Ovary (tissue), 9 donors: ENCODE measurements around the gene IL17B. TPM values are rescaled to one million over a fixed set of nuclear protein-coding genes. Genes with fewer than 3 reads are reported as not detected.

Experiments used
- DNase-seq, 5 donors: peaks; one replicate each; pipeline ENCODE4 v3.0.0-alpha.2; 2019 to 2020
- H3K27ac ChIP-seq, 2 donors: fragments of 200-600 bp; one replicate each; pipeline versions ENCODE4 v1.5.1 to v1.8.0; 2019 to 2022
- H3K27me3 ChIP-seq: fragments of 200-600 bp; one replicate; pipeline ENCODE4 v1.8.0; 2022
- H3K36me3 ChIP-seq: fragments of 200-600 bp; sonication (generic); one replicate; pipeline ENCODE4 v1.5.1; 2019
- H3K4me1 ChIP-seq: one replicate; pipeline ENCODE4 v1.8.1; 2013; ENCODE audit warnings: mild to moderate bottlenecking, moderate library complexity; ENCODE audit not compliant: insufficient read depth
- H3K4me3 ChIP-seq: fragments of 200-600 bp; sonication (generic); one replicate; pipeline ENCODE4 v1.5.1; 2017
- H3K9me3 ChIP-seq, 2 donors: fragments of 200-600 bp in 1 of 2; sonication (generic) in 1 of 2; one replicate each; pipeline versions ENCODE4 v1.5.1 to v1.8.1; 2013 to 2019; ENCODE audit warnings: mild to moderate bottlenecking in 1 of 2, moderate library complexity in 1 of 2
- EP300 ChIP-seq: sonication (generic); formaldehyde crosslinking; IDR thresholded peaks from one replicate; pipeline ENCODE4 v1.6.1; 2017; ENCODE audit warnings: antibody characterized with exemption
- POLR2A ChIP-seq: fragments of 450-650 bp; IDR thresholded peaks from one replicate; pipeline ENCODE4 v1.6.1; 2017; ENCODE audit warnings: antibody characterized with exemption, mild to moderate bottlenecking, moderate library complexity
- WGBS, 3 donors: extraction: QIAGEN DNeasy Blood & Tissue Kit in 1 of 3; methylation state at CpG; one replicate each; pipeline versions ENCODE4 v1.1.5 to v1.1.7; 2013 to 2017; 5-methylcytosine and 5-hydroxymethylcytosine counted together
- intact Hi-C, 4 donors: fragments of 100-400 bp; cut with DNase I; formaldehyde crosslinking; loops; one replicate each; pipeline versions ENCODE4 v1.11.0 to v1.15.1; 2022 to 2023
- polyA plus RNA-seq, 2 donors: library from polyadenylated mRNA; stranded (reverse); fragments of 200-250 nt in 1 of 2; fragments of 350-450 nt in 1 of 2; fragmentation: Illumina TruSeq in 1 of 2; extraction: RNeasy Lipid Tissue Mini Kit (QIAGEN cat#74804) in 1 of 2; gene quantifications; one replicate each; pipeline ENCODE4 v1.2.3, GENCODE V29; 2013 to 2014
- total RNA-seq, 7 donors: library from RNA; depleted of rRNA in 2 of 7; stranded (reverse); fragments of >200 nt in 2 of 7; fragmentation: NEBNext Ultra II Directional in 3 of 7; extraction: Animal tissue kit (Norgen Biotek cat#: 25700) in 3 of 7; gene quantifications; one replicate each; pipeline versions ENCODE4 v1.1.0 to v1.2.4, GENCODE V29; 2016 to 2023
- TF ChIP-seq, protein P1 (sequence below), 3 donors: fragments of 450-650 bp in 2 of 3; fragments of 200-600 bp in 1 of 3; IDR thresholded peaks; one replicate each; pipeline versions ENCODE4 v1.5.1 to v1.8.0; 2016 to 2022; ENCODE audit warnings: antibody characterized with exemption in 3 of 3, mild to moderate bottlenecking in 1 of 3
- donor health status: DM: no; HTN: no; CAD: no; lungs with moderate emphysema.
- donor health status: DM: no; HTN: no; CAD: no.
- donor health status: Bipolar disorder and iron deficiency.
- donor health status: DM: yes; HTN: yes; CAD: no.
- donor health status: DM: no; HTN: no; CAD: no.
- donor health status: DM: yes; HTN: yes; CAD: no.

Gene IL17B
- total and polyA plus RNA-seq, 9 donors = 0.47 to 1.7 (median 0.54) TPM; not detected in 6

DNA sequence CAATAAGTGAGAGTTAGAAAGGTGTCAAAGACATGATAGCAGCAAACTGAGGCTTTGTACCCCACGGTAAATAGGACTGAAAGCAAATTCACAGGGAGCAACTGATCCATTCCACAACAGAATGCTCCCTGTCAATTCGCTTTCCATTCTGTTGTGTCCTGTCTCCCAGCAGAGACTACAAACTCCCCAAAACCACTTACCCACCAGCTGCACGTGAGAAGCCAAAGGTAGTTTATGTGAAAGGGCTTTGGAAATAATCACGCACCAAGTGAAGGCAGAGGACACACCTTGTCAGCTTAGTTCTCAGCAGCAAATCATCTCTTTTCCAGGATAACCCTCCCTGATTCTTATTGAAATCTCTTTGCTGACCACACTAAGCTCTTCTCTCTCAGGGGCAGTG lies 46.6 kb upstream of the IL17B start:
- Histone ChIP-seq H3K9me3 (no peaks in the 10 kb centered on the region), H3K36me3 (no peaks in the 10 kb centered on the region), H3K4me3 (no peak overlapping the region), H3K27ac (peak overlapping the region in 1 of 2 donors; percentile 79), H3K27me3 (no peaks in the 10 kb centered on the region), H3K4me1 (peaks cover 29% of the 10 kb centered on the region)
- TF ChIP-seq EP300 = no peak
- TF ChIP-seq, protein P1, sequence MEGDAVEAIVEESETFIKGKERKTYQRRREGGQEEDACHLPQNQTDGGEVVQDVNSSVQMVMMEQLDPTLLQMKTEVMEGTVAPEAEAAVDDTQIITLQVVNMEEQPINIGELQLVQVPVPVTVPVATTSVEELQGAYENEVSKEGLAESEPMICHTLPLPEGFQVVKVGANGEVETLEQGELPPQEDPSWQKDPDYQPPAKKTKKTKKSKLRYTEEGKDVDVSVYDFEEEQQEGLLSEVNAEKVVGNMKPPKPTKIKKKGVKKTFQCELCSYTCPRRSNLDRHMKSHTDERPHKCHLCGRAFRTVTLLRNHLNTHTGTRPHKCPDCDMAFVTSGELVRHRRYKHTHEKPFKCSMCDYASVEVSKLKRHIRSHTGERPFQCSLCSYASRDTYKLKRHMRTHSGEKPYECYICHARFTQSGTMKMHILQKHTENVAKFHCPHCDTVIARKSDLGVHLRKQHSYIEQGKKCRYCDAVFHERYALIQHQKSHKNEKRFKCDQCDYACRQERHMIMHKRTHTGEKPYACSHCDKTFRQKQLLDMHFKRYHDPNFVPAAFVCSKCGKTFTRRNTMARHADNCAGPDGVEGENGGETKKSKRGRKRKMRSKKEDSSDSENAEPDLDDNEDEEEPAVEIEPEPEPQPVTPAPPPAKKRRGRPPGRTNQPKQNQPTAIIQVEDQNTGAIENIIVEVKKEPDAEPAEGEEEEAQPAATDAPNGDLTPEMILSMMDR (IDR thresholded peaks at IDR 0.05) = no peak
- TF ChIP-seq POLR2A = no peak
- intact Hi-C loops = no loop called here
- WGBS, 3 donors = 54 to 78% (median 59%) methylated on average over 4 of the region's 4 CpGs
- no peak for DNase-seq

DNA sequence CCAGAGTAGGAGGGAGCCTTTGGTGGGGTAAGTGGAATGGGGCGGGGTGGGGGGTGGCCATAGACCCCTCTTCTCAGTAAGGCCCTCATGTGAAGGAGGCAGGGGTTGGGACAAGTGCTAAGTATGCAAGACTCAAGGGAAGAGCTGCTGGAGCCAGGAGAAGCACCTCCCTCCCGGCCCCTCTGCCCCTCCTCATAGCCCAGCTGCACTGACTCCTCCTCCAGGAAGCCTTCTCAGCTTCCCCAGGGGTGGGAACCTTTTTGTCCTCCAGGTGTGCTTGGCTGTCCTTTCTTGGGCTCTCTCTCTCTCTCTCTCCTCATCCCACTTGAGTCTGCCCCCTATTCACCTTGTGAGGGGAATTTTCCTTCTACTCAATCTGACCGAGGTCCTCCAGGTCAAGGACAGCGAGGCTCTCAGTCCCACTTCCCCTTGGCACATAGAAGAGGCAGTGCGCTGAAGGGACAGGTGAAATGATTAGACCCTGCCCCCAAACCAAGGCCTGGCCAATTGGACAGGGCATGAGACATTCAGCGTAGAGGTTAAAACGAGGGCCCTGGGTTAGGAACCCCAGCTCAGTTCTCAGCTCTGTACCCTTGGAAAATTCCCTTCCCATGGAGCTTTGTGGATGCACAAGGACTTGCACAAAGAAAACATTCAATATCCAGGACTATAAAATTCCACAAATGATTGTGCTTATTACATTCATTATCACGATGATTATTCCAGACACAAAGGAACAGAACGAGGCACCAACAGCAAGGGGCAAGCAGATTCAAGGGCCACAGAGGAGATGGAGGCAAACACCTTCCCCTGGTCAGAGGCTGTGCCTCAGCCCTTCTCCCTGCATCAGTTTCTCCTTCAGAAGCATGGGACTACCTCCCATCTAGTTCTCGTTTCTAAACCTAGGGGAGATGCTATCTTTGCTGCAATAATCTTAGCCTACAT lies 45.6 kb upstream of the IL17B start:
- peak in 1 of 5 donors; percentile 30 for DNase-seq
- intact Hi-C loops = loop anchor here in 1 of 4 donors (5.0 kb wide), 1 partner anchor 42 kb away; no protein-coding TSS in a partner anchor
- WGBS, 3 donors = 35 to 47% (median 41%) methylated on average over 10 of the region's 10 CpGs
- Histone ChIP-seq H3K36me3 (no peaks in the 10 kb centered on the region), H3K9me3 (no peaks in the 10 kb centered on the region), H3K4me1 (peaks cover 33% of the 10 kb centered on the region), H3K27ac (peak overlapping the region; percentile 28 to 79), H3K4me3 (no peak overlapping the region), H3K27me3 (no peaks in the 10 kb centered on the region)
- TF ChIP-seq, protein P1 (IDR thresholded peaks at IDR 0.05) = no peak
- no peak for TF ChIP-seq EP300
- no peak for TF ChIP-seq POLR2A

DNA sequence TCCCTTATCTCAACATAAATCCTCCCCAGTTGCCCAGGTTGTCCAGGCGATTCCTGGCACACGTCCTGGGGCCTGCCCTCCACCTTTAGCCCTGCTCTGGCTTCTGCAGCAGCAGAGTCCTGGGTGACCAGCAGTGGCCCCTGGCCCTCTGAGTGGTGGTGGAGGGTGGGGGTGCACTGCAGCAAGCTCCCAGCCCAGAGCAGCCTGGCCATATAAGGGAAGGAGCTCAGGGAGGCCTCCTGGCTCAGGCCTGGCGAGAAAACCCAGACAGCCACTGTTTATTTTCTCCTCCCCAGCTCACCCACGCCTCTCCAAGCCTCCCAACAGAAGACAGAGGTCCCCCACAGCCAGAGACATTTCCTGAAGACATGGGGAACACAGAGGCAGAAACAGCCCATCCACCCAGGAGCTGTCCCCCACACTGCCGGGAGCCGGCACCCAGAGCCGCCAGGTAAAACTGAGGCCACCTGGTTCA lies 44.7 kb upstream of the IL17B start:
- intact Hi-C loops = loop anchor here in 1 of 4 donors (5.0 kb wide), 1 partner anchor 42 kb away; no protein-coding TSS in a partner anchor
- H3K36me3 ChIP-seq = no peaks in the 10 kb centered on the region
- no peaks in the 10 kb centered on the region for H3K27me3 ChIP-seq
- peaks cover 38% of the 10 kb centered on the region for H3K4me1 ChIP-seq
- WGBS, 3 donors = 13 to 32% (median 16%) methylated on average over 7 of the region's 7 CpGs
- TF ChIP-seq EP300 (no peak), POLR2A (no peak)
- TF ChIP-seq, protein P1 (IDR thresholded peaks at IDR 0.05) = no peak
- H3K4me3 ChIP-seq = no peak overlapping the region
- H3K9me3 ChIP-seq = no peaks in the 10 kb centered on the region
- peak overlapping the region; percentile 28 to 79 for H3K27ac ChIP-seq
- peak in 4 of 5 donors; percentile 40 to 67 (median 62) for DNase-seq

DNA sequence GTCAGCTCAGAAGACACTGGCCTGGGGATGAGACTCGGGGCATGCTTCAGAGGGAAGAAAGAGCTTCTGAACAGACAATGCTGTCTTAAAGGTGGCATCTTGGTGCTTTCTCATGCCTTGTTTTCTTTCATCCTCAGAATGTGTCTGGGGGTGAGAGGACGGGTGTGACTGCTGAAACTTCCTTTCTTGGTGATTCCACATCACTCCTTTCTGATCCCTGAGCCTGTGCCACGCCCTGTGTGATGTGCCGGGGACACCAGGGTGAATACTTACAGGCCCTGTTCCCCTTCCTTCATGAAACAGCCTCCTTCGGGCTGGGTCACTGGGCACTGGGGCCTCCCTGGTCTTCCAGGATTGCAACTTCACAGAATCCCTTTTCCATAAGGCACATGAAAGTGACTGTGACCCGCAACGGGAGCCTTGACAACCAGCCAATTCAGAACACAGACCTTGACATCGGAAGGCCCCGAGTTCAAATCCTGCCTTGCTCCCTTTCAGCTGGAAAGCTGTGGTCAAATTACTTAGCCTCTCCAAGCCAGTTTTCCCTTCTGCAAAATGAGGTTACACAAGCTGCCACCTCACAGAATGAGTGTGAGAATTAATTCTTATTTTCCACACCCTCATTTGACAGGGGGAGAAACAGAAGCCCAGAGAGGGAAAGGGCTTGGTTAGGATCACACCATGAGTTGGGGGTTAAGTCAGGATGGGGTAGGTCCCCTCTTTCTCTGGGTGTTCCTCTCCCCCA lies 44.1 kb upstream of the IL17B start:
- DNase-seq = peak in 4 of 5 donors; percentile 35 to 52 (median 41)
- peaks cover 40% of the 10 kb centered on the region for H3K4me1 ChIP-seq
- WGBS, 3 donors = 5 to 9% (median 6%) methylated on average over 9 of the region's 9 CpGs
- TF ChIP-seq, protein P1 (IDR thresholded peaks at IDR 0.05) = no peak
- TF ChIP-seq EP300 (no peak), POLR2A (no peak)
- H3K9me3 ChIP-seq = no peaks in the 10 kb centered on the region
- H3K27me3 ChIP-seq = no peaks in the 10 kb centered on the region
- H3K27ac ChIP-seq = peak overlapping the region; percentile 28 to 79
- intact Hi-C loops = loop anchor here in 1 of 4 donors (5.0 kb wide), 1 partner anchor 41 kb away; no protein-coding TSS in a partner anchor
- H3K36me3 ChIP-seq = no peaks in the 10 kb centered on the region
- no peak overlapping the region for H3K4me3 ChIP-seq
